ENCODE data around the gene RAD51AP1.

RAD51AP1 gene

DNA sequence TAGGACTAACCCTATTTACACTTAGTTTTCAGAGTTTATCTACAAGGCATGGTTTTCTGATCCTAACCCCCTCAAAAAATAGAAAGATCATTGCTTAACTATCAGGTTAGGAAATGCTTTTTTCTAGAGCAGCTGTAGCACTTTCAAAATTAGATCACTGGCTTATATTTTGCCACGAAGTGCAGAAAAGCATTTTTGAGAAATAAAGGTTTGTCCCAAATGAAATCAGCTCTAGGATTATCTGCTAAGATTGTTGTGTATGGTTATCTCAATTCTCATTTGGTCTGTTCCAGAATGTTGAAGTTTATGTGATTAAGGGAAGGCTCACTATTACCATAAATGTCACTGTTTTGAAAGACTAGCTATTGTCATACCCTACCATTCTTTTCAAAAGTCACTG, 13.5 kb downstream of the RAD51AP1 start:
- no peak for DNase-seq

GRCh38 chr12:4553943-4554342, 15.3 kb downstream of the RAD51AP1 start:
- DNase-seq, result no peak

DNA sequence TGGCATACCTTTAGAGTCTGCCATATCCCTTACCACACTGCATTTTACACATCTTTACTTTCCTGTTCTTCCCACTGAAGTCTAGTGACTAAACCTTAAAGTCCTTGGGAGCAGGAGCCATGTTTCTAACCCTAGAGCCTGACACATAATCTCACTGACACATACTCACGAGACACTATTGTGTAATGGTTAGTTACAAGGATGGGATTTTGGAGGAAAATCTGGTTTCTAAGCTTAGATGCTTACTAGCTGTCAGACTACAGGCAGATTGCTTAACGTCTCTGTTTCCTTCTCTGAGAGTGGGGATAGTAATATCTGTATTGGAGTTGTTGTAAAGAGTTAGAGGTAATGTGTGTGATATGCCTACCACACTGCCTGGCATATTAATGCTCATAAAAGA, 17.1 kb downstream of the RAD51AP1 start:
- DNase-seq, result no peak

DNA sequence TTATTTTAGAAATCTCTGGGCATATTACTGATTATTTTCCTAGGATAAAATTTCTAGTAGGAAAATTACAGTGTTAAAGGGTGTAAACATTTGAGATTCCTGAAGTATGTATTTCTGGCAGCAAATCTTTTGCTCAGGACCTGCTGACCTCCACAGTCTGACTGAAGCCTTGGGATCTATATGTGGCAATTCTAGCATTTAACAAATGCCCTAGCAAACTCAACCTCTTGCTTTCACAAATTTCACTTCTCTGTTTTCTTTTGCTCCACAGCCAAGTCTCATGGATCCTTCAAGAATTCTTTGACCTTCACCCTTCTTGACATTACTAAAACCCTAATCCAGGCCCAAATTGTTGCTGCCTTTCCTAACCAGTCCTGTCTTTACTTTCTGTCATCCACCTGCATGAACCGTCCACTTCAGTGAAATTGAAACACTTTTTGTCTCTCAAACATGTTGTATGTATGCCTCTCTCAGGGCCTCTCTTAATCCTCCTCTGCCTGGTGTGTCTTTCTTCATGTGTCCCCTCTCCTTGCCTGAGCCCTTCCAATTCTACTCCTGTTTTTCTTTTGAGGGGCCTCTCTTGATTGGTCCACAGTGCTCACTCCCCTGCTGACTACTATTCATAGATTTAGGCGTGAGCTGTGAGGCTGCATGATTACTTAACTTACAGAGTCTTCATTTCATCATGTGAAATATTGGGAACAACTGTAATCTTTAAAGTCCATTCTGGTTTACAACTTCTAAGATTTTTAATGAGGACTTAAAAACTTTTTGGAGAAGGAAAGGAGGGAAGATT, 18.2 kb downstream of the RAD51AP1 start:
- DNase-seq, result no peak

GRCh38 chr12:4557586-4557985, 18.9 kb downstream of the RAD51AP1 start:
- DNase-seq, result no peak

DNA sequence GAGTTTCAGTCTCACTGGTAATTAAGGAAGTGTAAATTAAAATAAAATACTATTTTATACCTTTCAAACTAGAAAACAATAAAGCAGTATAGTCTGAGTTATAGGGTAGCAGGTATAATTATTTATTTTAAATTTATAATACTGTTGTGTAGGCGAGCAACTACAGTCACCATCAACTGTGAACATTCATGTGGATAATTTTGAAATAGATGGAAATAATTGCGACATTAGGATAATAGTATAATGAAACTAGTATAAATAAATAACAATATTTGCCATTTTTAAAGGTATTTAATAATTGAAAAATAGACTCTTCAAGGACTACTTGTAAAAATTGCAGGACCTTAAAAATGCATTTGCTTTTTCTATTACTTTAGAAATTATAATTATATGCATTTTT, 19.5 kb downstream of the RAD51AP1 start:
- no peak for DNase-seq

DNA sequence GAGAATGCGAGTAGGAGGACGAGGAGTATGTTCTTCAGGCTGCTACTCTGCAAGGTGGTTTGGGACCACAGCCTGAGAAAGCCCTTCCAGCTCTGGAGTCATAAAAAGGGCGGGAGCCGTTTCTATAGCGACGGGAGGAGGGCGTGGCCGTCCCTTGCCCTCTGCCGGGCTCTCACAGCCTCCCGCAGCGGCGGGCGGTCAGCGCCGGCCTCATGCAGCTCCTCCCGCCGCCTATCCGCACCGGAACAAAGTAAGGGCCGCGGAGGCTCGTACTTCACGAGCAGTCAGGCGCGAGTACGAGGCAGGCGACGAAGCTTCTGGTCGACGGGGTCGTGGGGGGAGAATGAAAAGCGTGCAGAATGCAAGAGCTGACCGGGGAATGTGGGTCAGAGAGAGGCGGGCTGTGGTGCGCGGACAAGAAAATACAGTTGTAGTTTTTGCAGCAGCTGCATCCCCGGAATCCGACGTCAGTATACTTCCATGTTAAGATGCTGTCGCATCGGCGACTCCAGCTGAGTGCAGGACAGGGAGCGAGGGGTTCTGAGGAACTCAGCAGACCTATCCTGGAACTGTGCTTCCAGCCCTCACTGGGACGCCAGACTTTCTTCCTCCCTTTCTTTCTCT, 23.5 kb downstream of the RAD51AP1 start, which contains the start of gene DYRK4:
Gene DYRK4 (plus strand): TSS at position 175 of the 624 bp plus-strand sequence. CDS start 38 bp downstream, at position 213.
- DNase-seq, result no peak

DNA sequence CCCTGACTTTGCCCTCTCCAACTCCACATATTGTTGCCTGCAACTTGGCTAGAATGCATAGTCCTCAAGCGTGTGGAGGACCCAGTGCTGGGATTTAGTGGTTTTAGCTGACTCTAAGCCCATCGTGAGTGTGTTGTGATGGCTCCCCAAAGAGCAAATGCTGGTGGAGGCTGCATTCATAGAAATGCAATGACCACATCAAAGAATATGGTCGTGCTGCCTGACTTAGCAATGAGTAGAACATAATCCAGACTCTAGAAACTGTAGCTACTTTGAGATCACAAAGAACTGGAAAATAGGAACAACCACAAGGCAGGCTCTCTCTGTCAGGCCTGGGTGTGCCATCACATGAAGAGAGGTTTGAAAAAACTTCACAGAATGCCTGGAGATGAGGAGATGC, 24.6 kb downstream of the RAD51AP1 start:
- no peak for DNase-seq

DNA sequence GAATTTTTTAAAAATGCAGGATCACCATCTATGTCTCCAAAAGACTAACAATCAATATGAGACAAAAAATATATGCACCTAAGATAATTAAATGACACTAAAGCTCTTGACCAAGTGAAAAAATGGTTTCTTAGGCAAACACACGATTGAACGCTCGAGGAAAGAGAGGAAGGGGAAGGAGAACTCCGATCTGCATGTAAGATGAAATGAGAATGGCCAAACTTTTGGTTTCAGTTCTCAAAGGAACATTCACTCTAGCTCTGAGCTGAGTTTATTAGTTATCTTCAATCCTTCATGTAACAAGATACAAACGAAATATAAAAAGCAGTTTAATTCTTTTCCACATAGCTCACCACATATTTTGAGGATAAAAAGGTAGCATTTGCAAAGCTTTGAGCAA, 26.1 kb downstream of the RAD51AP1 start:
- no peak for DNase-seq

DNA sequence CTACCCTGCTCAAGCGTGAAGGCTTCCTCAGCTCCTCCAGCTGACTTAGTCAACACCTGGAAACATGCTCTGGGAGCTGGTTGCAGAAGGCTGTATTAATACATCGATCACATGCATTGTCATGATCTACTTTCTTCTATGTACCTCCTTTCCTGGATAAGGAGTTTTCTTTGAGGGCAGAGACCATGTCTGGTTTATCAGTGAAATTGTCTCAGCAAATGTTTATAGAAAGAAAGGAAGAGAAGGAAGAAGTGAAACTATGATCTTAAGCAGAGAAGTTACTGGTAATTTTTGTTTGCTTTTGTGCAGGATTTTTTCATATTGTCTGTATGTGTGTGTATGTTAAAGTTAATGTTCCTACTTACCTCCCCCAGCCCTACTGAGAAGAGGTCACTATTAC, 27.8 kb downstream of the RAD51AP1 start:
- DNase-seq, result no peak

DNA sequence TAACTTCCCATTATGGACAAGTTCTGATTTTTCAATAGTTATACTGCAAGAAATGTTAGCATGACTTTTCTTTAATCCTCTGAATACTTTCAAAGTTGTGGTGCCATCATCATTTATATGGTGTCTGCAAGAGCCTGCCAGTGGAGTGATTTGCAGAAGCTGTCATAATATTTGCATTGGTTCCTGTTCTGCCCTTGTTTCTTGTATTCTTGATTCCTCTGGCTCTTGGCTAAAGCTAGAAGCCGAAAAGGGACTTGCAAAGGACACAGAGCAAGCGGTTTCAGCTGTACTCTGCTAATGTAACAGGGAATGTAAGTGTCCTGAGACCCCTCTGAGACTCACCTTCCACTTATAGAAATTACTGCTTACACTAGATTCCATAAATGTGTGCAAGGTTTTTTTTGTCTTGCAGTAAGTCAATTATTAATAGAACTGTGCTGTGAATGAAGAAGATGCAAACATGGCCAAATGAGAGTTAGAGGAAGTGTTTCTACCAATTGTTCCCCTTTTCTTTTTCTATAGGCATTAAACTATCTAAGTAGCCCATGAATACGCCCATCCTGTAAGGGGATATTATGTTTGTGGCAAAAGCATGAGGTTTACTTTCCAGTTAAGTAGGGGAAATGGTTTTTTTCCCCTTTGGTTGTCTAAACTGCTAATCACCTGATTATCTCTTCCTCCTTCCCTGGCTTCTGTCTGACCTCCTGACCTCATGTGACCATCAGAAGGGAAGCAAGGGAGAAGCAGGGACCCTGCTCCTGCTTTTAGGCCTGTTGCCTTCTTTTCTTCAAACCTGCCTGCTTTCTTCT, 28.6 kb downstream of the RAD51AP1 start:
- DNase-seq, result no peak

DNA sequence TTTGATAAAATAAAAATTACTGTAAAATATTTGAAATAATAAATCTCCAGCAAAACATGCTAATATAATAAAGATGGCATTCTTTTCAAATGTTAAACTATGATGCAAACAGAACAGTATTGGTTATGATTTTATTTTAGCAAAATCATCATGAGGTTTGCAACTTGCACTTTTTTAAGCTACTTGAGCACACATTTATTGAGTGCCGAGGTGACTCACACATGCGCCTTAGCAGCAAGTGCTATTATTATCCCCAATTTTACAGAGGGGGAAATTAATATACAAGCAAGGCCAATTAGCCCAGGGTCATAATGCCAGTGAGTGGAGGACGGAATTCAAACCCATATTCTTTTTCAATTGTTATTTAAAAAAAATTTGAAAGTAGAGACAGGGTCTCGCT, 30.6 kb downstream of the RAD51AP1 start:
- no peak for DNase-seq

- no peak for DNase-seq
Observed at GRCh38 chr12:4572680-4573079, 34.0 kb downstream of the RAD51AP1 start.

- DNase-seq, result no peak
Observed at GRCh38 chr12:4579305-4580102, 40.8 kb downstream of the RAD51AP1 start.

DNA sequence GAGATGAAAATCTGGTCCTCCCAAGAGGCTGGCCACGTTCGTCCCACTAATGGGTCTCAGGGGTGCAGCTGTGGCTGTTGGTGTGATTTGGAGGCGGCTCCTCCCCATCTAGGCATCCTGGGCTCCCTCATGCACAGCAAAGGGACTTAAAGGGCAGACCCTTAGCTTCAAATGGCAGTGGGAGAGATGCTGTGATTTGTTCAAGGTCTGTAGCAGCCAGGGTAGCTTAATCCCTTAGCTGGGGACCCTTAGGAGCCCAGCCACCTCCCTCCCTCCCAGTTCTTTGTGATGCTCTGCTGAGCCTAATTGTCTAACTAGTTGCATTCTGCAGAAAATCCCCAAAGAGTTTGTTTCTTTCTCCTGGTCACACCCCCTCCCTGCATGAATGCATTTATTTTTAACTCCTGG, 41.6 kb downstream of the RAD51AP1 start:
- no peak for DNase-seq

DNA sequence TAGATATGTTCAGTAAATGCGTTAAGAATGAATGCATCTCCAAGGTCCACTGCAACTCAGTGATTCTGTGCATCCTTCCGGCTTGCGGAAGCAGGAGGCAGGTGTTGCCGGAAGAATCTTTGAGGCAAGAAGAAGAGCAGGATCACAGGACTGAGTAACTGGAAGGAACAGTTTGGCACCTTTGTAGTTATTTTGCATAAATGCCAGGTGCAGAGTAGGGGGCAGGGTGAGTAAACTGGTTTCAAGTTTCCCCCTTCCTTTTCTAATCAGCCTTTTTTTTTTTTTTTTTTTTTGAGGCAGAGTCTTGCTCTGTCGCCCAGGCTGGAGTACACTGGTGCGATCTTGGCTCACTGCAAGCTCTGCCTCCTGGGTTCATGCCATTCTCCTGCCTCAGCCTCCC, 45.6 kb downstream of the RAD51AP1 start:
- no peak for DNase-seq

DNA sequence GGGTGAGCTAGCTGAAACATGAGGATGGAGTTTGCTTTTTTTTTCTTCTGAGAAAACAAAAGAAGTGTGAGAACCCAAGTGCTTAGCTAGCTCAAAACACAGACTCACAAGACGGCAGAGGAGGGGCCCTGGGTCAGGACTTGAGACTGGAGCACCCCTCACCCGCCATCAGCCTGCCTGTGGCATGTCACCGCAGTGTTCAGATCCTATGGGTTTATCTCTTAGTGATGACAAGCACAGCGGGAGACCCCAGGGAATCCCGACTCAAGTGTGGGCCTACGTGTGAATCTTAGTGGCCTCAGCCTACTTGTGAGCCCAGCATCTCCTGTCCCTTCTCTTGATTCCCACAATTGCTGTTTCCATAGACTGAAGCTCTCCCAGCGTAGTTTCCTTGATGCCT, 46.2 kb downstream of the RAD51AP1 start:
- DNase-seq, result no peak

DNA sequence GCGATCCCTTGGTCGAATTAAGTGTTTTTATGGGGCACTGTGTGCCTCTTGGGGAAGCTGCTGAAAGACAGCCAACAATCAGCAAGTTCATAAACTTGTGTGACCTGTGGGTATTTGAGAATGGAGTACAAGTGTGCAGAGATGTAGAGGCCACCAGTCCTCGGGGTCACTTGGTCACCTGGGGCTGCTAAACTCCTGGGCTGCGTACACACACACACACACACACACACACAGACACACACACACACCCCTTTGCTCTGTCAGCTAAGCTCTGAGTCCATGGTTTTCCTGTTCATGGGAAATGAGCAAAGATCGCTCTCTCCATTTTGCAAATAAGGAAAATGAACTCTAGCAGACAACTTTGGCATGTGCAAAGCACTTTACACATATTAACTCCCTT, 47.8 kb downstream of the RAD51AP1 start:
- DNase-seq, result no peak

DNA sequence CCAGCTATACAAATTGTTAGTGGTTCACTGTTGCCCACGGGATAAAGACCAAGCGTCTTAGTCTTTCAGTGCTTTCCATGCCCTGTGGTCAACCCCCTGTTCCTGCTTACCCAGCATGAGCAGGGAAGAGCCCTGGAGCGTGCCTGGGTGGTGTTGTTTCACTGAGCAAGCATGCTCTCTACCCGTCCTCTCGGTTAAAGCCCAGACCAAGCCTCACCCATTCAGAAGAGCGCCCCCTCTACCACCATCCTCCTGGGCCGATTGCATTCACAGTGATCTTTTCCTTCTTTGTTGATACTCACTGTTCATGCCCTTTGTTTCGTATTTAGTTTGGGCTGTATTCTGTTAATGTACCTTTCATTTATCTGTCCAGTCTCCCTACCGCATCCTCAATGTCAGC, 48.4 kb downstream of the RAD51AP1 start:
- DNase-seq, result no peak

DNA sequence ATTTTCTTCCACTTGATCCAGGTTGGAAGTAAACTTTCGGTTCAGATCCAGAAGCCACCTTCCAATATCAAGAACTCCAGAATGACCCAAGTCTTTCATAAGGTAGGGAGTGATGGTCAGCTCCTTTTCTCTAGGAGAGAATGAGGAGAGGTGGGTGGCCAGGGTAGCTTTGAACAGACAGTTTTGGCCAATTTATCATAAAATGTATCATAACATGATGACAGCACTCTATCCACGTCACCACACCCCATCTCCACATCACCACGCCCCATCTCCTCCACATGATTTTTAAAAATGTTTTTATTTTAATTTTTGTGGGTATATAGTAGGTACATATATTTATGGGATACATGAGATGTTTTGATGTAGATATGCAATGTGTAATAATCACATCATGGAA, 50.2 kb downstream of the RAD51AP1 start:
- DNase-seq, result no peak

GRCh38 chr12:4589941-4590340, 51.3 kb downstream of the RAD51AP1 start:
- no peak for DNase-seq

GRCh38 chr12:4591180-4591687, 52.5 kb downstream of the RAD51AP1 start:
- DNase-seq, result no peak

- DNase-seq, result no peak
Observed at GRCh38 chr12:4595881-4596280, 57.2 kb downstream of the RAD51AP1 start.

Data from T1000 (cell line).